NCI-H69 (cell line): ENCODE measurements around the gene SNX4.
"Not testable (repeated sequence)": the region's sequence is repeated elsewhere in the genome, so short reads cannot be mapped to it uniquely, and the experiment has no call there.

Experiments used
- DNase-seq: peaks from one replicate; lab custom pipeline; 2025; lab: John Stamatoyannopoulos, UW

SNX4 gene

GRCh38 chr3:125462722-125463299 is 57.2 kb downstream of the SNX4 start:
- no peak for DNase-seq

- DNase-seq = no peak
These were observed 58.1 kb downstream of the SNX4 start for GRCh38 chr3:125461896-125462295.

- no peak for DNase-seq
These were observed 59.8 kb downstream of the SNX4 start for GRCh38 chr3:125460233-125460632.

- peak; percentile 0 for DNase-seq
These were observed 76.1 kb downstream of the SNX4 start for GRCh38 chr3:125443923-125444322.

- no peak for DNase-seq
These were observed 77.5 kb downstream of the SNX4 start for GRCh38 chr3:125442506-125442905.

- DNase-seq = no peak
These were observed 79.0 kb downstream of the SNX4 start for GRCh38 chr3:125440970-125441369.

GRCh38 chr3:125440559-125440955 is 79.4 kb downstream of the SNX4 start:
- peak; percentile 12 for DNase-seq

GRCh38 chr3:125437631-125438435 is 82.2 kb downstream of the SNX4 start:
- DNase-seq = peak; percentile 16

GRCh38 chr3:125436921-125437320 is 83.1 kb downstream of the SNX4 start:
- DNase-seq = no peak

GRCh38 chr3:125435231-125435630 is 84.8 kb downstream of the SNX4 start:
- no peak for DNase-seq

GRCh38 chr3:125434582-125435011 is 85.4 kb downstream of the SNX4 start:
- DNase-seq = no peak

- no peak for DNase-seq
These were observed 86.4 kb downstream of the SNX4 start for GRCh38 chr3:125433611-125434041.

GRCh38 chr3:125433091-125433534 is 86.9 kb downstream of the SNX4 start:
- no peak for DNase-seq

- DNase-seq = no peak
These were observed 87.9 kb downstream of the SNX4 start for GRCh38 chr3:125431912-125432790.

- no peak for DNase-seq
These were observed 88.6 kb downstream of the SNX4 start for GRCh38 chr3:125431391-125431790.

GRCh38 chr3:125428216-125428830 is 91.7 kb downstream of the SNX4 start:
- no peak for DNase-seq

GRCh38 chr3:125418306-125418705 is 101.7 kb downstream of the SNX4 start:
- no peak for DNase-seq

GRCh38 chr3:125416235-125416634 is 103.8 kb downstream of the SNX4 start:
- DNase-seq = no peak

GRCh38 chr3:125414669-125415068 is 105.3 kb downstream of the SNX4 start:
- no peak for DNase-seq

- no peak for DNase-seq
These were observed 109.1 kb downstream of the SNX4 start for GRCh38 chr3:125410922-125411321.

GRCh38 chr3:125406070-125406469 is 113.9 kb downstream of the SNX4 start:
- DNase-seq = no peak

GRCh38 chr3:125405515-125405914 is 114.5 kb downstream of the SNX4 start:
- not testable (repeated sequence) for DNase-seq
